ENCODE data around the gene SKA2. TPM values are rescaled to one million over a fixed set of nuclear protein-coding genes. Genes with fewer than 3 reads are reported as not detected.
A peak's percentile ranks its signal among the peaks of the same experiment; 100 is the strongest.

The SKA2 gene
- total RNA-seq, 2 experiments from 2014 or later = 79.5 to 112 TPM

GRCh38 chr17:59124665-59125064 is 30.3 kb downstream of the SKA2 start:
- DNase-seq = no peak
- H3K4me1 Mint-ChIP-seq = peaks cover 4% of the 10 kb centered on the region
- H3K27ac Mint-ChIP-seq = no peak overlapping the region
- H3K4me3 Mint-ChIP-seq = no peak overlapping the region
- no peak for ATAC-seq
- peaks cover 17% of the 10 kb centered on the region for H3K36me3 Mint-ChIP-seq (ENCODE audit: low read depth)
- no peaks in the 10 kb centered on the region for H3K27me3 Mint-ChIP-seq
- intact Hi-C loops (cut with DNase I, micrococcal nuclease) = no loop called here
- CTCF ChIA-PET = interaction anchor here (0.9 to 1.1 kb wide), 3 partner anchors 11 to 60 kb away, joined by 3 read pairs; no protein-coding TSS in a partner anchor
- H3K9me3 Mint-ChIP-seq (ENCODE audit: low read depth) = no peaks in the 10 kb centered on the region
- POLR2A ChIA-PET = no interaction called here

DNA sequence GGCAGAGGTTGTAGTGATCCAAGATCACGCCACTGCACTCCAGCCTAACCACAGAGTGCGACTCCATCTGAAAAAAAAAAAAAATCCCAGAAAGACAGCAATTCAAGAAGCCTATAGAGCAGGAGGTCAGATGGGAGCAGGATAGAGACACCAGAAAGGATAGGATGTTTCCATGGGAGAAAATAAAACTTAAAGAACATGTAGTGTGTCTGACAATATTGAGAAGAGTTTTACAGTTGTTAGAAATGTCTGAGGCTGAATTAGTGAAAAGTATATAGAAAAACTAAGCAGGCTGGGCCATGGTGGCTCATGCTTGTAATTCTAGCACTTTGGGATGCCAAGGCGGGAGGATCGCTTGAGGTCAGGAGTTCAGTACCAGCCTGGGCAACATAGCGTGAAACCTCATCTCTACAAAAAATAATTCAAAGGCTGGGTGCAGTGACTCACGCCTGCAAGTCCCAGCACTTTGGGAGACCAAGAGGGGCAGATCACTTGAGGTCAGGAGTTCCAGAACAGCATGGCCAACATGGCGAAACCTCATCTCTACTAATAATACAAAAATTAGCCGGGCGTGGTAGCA is 33.0 kb downstream of the SKA2 start:
- intact Hi-C loops (cut with DNase I, micrococcal nuclease) = no loop called here

GRCh38 chr17:59115474-59115873 is 39.5 kb downstream of the SKA2 start:
- peaks cover 22% of the 10 kb centered on the region for H3K36me3 Mint-ChIP-seq (ENCODE audit: low read depth)
- POLR2A ChIA-PET = no interaction called here

More for the DNA sequence above, 33.0 kb downstream of the SKA2 start:
- peaks cover 13% of the 10 kb centered on the region for H3K36me3 Mint-ChIP-seq (ENCODE audit: low read depth)
- ATAC-seq (no peak), DNase-seq (no peak)
- peaks cover 2% of the 10 kb centered on the region for H3K4me1 Mint-ChIP-seq
- ChIA-PET POLR2A (no interaction called here), CTCF (no interaction called here)
- H3K27ac Mint-ChIP-seq = no peak overlapping the region
- no peak overlapping the region for H3K4me3 Mint-ChIP-seq
- no peaks in the 10 kb centered on the region for H3K27me3 Mint-ChIP-seq
- no peaks in the 10 kb centered on the region for H3K9me3 Mint-ChIP-seq (ENCODE audit: low read depth)

DNA sequence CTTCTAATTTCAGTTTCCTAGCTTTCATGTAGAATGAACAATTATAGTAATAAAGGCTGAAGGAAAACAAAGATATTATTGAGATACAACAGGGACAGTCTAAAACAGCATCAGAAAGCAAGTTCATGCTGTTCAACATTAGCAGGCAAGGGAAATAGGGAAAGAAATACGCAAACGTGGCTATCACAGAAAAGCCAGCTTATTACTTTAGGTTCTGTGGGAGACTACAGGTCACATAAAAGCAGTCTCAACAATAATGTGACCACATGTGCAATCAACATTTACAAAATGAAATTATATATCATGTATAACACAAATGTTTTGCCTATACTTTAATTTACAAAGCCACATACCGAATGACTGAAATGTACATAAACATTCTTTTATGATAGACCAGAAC is 43.4 kb downstream of the SKA2 start:
- H3K27ac Mint-ChIP-seq = no peak overlapping the region
- H3K4me3 Mint-ChIP-seq = no peak overlapping the region
- no peak for DNase-seq
- no peaks in the 10 kb centered on the region for H3K9me3 Mint-ChIP-seq (ENCODE audit: low read depth)
- H3K36me3 Mint-ChIP-seq (ENCODE audit: low read depth) = peaks cover 26% of the 10 kb centered on the region
- POLR2A ChIA-PET = interaction anchor here (0.6 kb wide), 1 partner anchor 31 kb away, joined by 8 read pairs; no protein-coding TSS in a partner anchor
- peaks cover 20% of the 10 kb centered on the region for H3K4me1 Mint-ChIP-seq
- CTCF ChIA-PET = interaction anchor here (0.5 to 0.9 kb wide), 2 partner anchors 38 to 193 kb away, joined by 3 read pairs; no protein-coding TSS in a partner anchor
- H3K27me3 Mint-ChIP-seq = no peaks in the 10 kb centered on the region
- no peak for ATAC-seq
- intact Hi-C loops (cut with DNase I, micrococcal nuclease) = no loop called here

More at GRCh38 chr17:59115474-59115873, 39.5 kb downstream of the SKA2 start:
- H3K9me3 Mint-ChIP-seq (ENCODE audit: low read depth) = no peaks in the 10 kb centered on the region
- ATAC-seq (no peak), DNase-seq (no peak)
- CTCF ChIA-PET = interaction anchor here (0.6 kb wide), 1 partner anchor 9 kb away, joined by 5 read pairs; the partner anchor contains the start of gene TRIM37
- H3K4me3 Mint-ChIP-seq = no peak overlapping the region
- no peaks in the 10 kb centered on the region for H3K27me3 Mint-ChIP-seq
- intact Hi-C loops (cut with DNase I, micrococcal nuclease) = no loop called here
- peaks cover 5% of the 10 kb centered on the region for H3K4me1 Mint-ChIP-seq
- no peak overlapping the region for H3K27ac Mint-ChIP-seq

- Mint-ChIP-seq H3K4me3 (no peak overlapping the region), H3K27me3 (no peaks in the 10 kb centered on the region), H3K4me1 (peaks cover 20% of the 10 kb centered on the region), H3K9me3 (ENCODE audit: low read depth) (no peaks in the 10 kb centered on the region), H3K36me3 (ENCODE audit: low read depth) (peaks cover 26% of the 10 kb centered on the region), H3K27ac (no peak overlapping the region)
- intact Hi-C loops (cut with DNase I, micrococcal nuclease) = no loop called here
- no peak for DNase-seq
- POLR2A ChIA-PET = interaction anchor here (0.6 kb wide), 1 partner anchor 32 kb away, joined by 8 read pairs; no protein-coding TSS in a partner anchor
- no peak for ATAC-seq
- CTCF ChIA-PET = interaction anchor here (0.5 to 0.8 kb wide), 2 partner anchors 14 to 193 kb away, joined by 3 read pairs; no protein-coding TSS in a partner anchor
These were observed 44.0 kb downstream of the SKA2 start for GRCh38 chr17:59110973-59111372.

DNA sequence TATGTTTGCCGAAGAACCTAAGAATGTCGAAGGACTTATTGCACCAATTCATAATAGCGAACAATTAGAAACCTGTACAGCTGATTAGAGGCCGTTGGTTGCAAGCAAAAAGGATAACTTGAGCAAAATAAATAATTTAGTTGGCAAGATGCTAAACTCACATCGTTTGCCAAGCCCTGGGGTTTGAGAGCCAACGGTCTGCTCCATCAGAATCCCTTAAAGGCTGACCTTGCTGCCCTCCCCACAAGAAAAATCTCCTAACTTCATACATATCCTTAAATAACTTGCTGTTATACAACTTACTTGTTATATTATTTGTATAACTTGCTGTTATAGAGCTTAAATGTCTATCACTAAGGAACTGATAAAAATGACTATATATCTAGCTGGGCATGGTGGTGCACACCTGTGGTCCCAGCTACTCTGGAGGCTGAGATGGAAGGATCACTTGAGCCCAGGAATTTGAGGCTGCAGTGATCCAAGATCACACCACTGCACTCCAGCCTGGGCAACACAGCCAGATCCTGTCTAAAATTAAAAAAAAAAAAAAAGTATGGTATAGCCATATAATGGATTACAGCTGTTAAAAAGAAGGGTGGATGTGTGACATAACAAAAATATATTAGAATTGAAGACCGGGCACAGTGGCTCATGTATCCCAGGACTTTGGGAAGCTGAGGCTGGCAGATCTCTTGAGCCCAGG is 46.4 kb downstream of the SKA2 start:
- H3K27ac Mint-ChIP-seq = no peak overlapping the region
- peak overlapping the region; percentile 85 for H3K4me3 Mint-ChIP-seq
- ChIA-PET CTCF (interaction anchor here (1.0 kb wide), 1 partner anchor 16 kb away, joined by 3 read pairs; no protein-coding TSS in a partner anchor), POLR2A (no interaction called here)
- no peaks in the 10 kb centered on the region for H3K27me3 Mint-ChIP-seq
- intact Hi-C loops (cut with DNase I, micrococcal nuclease) = loop anchor here (5.0 kb wide), 4 partner anchors 224 to 1026 kb away; partner anchors contain the start of genes DYNLL2 (in 1 of the 2) and YPEL2 (in 1 of the 2)
- ATAC-seq = no peak
- H3K4me1 Mint-ChIP-seq = peaks cover 39% of the 10 kb centered on the region
- no peak for DNase-seq
- no peaks in the 10 kb centered on the region for H3K9me3 Mint-ChIP-seq (ENCODE audit: low read depth)
- peaks cover 21% of the 10 kb centered on the region for H3K36me3 Mint-ChIP-seq (ENCODE audit: low read depth)

DNA sequence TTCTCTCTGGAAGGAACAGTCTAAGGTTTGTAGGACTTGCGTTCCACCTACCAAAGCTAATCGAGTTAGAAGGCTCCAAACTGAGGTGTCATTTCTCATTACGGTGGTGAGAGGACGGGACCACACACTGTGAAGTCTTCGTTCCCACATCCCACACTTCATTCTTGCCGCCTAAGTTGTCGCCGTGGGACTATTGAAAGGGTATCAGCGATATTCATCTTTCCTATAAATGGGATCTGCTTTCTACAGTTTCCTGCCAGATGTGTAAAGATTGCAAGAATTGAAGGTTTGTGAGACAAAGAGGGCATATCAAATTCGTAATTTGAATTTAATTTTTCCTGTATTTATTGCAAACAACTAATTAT is 47.7 kb downstream of the SKA2 start:
- POLR2A ChIA-PET = interaction anchor here (0.5 to 2.4 kb wide), 12 partner anchors 10 to 775 kb away, joined by 3 to 27 read pairs (median 4); partner anchors contain the start of genes PRR11 and SKA2
- ATAC-seq (peak; percentile 27), DNase-seq (no peak)
- Mint-ChIP-seq H3K36me3 (ENCODE audit: low read depth) (peaks cover 25% of the 10 kb centered on the region), H3K27ac (peak overlapping the region; percentile 92), H3K27me3 (no peaks in the 10 kb centered on the region), H3K4me3 (peak overlapping the region; percentile 85), H3K4me1 (peaks cover 46% of the 10 kb centered on the region), H3K9me3 (ENCODE audit: low read depth) (no peaks in the 10 kb centered on the region)
- CTCF ChIA-PET = interaction anchor here (0.7 to 1.2 kb wide), 4 partner anchors 38 to 50 kb away, joined by 3 to 6 read pairs (median 3); partner anchors contain the start of genes PRR11 and SKA2
- intact Hi-C loops (cut with DNase I, micrococcal nuclease) = loop anchor here (1.0 to 5.0 kb wide), 9 partner anchors 48 to 1285 kb away; partner anchors contain the start of genes DYNLL2 (in 1 of the 2), HEATR6 (in 1 of the 2), PRR11 (in 1 of the 2) and PTRH2 (in 1 of the 2)

- DNase-seq (peak; percentile 99), ATAC-seq (peak; percentile 95)
- Mint-ChIP-seq H3K4me1 (peaks cover 49% of the 10 kb centered on the region), H3K27ac (peak within 1 kb of the TSS; percentile 92), H3K27me3 (no peaks in the 10 kb centered on the region), H3K4me3 (peak within 1 kb of the TSS; percentile 85), H3K36me3 (ENCODE audit: low read depth) (peaks cover 23% of the 10 kb centered on the region), H3K9me3 (ENCODE audit: low read depth) (no peaks in the 10 kb centered on the region)
- CTCF ChIA-PET = interaction anchor here (0.6 to 1.2 kb wide), 8 partner anchors 9 to 505 kb away, joined by 3 to 6 read pairs (median 3); partner anchors contain the start of genes PRR11 and SKA2
- POLR2A ChIA-PET = interaction anchor here (0.5 to 2.4 kb wide), 12 partner anchors 10 to 774 kb away, joined by 3 to 27 read pairs (median 3); partner anchors contain the start of genes PRR11, SKA2 and SUPT4H1
- intact Hi-C loops (cut with DNase I, micrococcal nuclease) = loop anchor here (1.0 to 5.0 kb wide), 14 partner anchors 49 to 1286 kb away; partner anchors contain the start of genes PRR11 (in 2 of the 2), SKA2 (in 2 of the 2), CLTC (in 1 of the 2) and DHX40 (in 1 of the 2)
These were observed 48.3 kb downstream of the SKA2 start, which contains the start of gene TRIM37 for GRCh38 chr17:59106463-59107305. TSS of gene TRIM37 (minus strand) at chr17:59106880. CDS start at chr17:59106461, 419 bp downstream.

GRCh38 chr17:59105852-59106462 is 49.0 kb downstream of the SKA2 start:
- ATAC-seq (peak; percentile 36), DNase-seq (peak; percentile 83)
- ChIA-PET POLR2A (interaction anchor here (0.5 to 2.4 kb wide), 7 partner anchors 44 to 1208 kb away, joined by 3 to 27 read pairs (median 6); partner anchors contain the start of genes PRR11, SKA2 and SUPT4H1), CTCF (interaction anchor here (0.6 to 1.2 kb wide), 3 partner anchors 17 to 49 kb away, joined by 3 to 6 read pairs (median 3); partner anchors contain the start of genes PRR11 and SKA2)
- intact Hi-C loops (cut with DNase I, micrococcal nuclease) = loop anchor here (1.0 to 5.0 kb wide), 12 partner anchors 49 to 1024 kb away; partner anchors contain the start of genes CLTC (in 1 of the 2), DHX40 (in 1 of the 2), DYNLL2 (in 1 of the 2) and GDPD1 (in 1 of the 2)
- peaks cover 48% of the 10 kb centered on the region for H3K4me1 Mint-ChIP-seq
- H3K36me3 Mint-ChIP-seq (ENCODE audit: low read depth) = peaks cover 24% of the 10 kb centered on the region
- no peaks in the 10 kb centered on the region for H3K27me3 Mint-ChIP-seq
- H3K27ac Mint-ChIP-seq = peak overlapping the region; percentile 78
- peak overlapping the region; percentile 85 for H3K4me3 Mint-ChIP-seq
- no peaks in the 10 kb centered on the region for H3K9me3 Mint-ChIP-seq (ENCODE audit: low read depth)

DNA sequence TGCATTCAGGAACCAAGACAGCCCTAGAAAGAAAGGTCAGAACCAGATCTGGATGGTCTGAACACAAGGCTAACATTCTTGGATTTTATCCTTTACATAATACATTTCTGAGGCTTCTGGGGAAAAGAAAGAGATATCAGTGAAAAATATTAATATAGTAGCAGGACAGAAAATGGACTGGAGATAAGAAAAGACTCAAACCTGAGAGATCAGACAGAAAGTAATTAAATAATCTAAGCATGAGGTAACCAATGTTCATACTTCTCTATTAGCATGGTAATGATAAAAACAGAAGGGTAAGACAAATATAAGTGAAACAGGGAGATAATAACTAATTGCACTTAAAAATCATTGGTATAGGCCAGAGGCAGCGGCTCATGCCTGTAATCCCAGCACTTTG is 53.8 kb downstream of the SKA2 start:
- Mint-ChIP-seq H3K27ac (no peak overlapping the region), H3K27me3 (no peaks in the 10 kb centered on the region), H3K4me3 (no peak overlapping the region), H3K9me3 (ENCODE audit: low read depth) (peaks cover 3% of the 10 kb centered on the region), H3K4me1 (peaks cover 46% of the 10 kb centered on the region), H3K36me3 (ENCODE audit: low read depth) (peaks cover 33% of the 10 kb centered on the region)
- ATAC-seq (no peak), DNase-seq (no peak)
- intact Hi-C loops (cut with DNase I, micrococcal nuclease) = no loop called here
- ChIA-PET POLR2A (no interaction called here), CTCF (interaction anchor here (0.5 to 0.6 kb wide), 2 partner anchors 229 to 799 kb away, joined by 3 to 4 read pairs; no protein-coding TSS in a partner anchor)
